NCI-H82 treated with DMSO at 0.1 percent for 48 hours (cell line): ENCODE results near the gene PLA2R1.

ENCODE experiments used
- DNase-seq: peaks from one replicate; lab custom pipeline; 2025; ENCODE audit not compliant: unreplicated experiment; lab: John Stamatoyannopoulos, UW

PLA2R1 gene

DNA sequence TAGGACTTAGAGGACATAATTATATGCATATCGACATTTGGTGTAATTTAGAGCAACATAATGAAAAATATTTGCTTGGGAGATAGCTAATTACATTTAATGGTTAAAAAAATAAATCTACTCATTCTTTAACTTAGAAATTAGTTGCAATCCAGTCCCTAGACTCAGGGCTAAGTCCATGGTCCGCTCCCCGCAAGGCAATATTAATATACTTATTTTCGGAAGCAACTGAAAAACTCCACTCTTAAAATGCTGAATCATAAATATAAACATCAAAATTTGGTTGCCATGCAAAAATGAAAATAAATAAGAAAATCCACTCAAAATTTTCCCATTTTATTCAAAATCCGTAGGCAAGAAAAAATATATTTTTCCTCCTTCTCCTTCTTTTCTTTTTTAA is 164.7 kb downstream of the PLA2R1 start:
- no peak for DNase-seq

DNA sequence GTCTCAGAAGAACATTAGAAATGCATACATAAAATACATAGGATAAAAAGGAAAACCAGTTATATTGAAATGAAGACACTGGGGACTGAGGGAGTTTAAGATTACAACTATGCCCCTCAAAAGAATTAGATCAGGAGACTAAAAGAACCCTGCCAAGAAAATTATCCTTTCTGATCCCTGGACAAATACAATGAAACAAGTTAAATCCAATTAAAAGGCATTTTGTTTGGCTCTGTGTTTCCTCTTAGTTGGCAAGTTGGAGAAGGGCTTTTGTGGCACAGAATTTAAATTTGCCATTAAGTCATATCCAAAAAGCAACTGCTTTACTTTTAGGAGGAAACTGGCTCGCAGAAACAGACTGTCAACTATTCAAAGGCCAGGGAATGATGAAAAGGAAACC is 165.3 kb downstream of the PLA2R1 start:
- DNase-seq = peak; percentile 59

DNA sequence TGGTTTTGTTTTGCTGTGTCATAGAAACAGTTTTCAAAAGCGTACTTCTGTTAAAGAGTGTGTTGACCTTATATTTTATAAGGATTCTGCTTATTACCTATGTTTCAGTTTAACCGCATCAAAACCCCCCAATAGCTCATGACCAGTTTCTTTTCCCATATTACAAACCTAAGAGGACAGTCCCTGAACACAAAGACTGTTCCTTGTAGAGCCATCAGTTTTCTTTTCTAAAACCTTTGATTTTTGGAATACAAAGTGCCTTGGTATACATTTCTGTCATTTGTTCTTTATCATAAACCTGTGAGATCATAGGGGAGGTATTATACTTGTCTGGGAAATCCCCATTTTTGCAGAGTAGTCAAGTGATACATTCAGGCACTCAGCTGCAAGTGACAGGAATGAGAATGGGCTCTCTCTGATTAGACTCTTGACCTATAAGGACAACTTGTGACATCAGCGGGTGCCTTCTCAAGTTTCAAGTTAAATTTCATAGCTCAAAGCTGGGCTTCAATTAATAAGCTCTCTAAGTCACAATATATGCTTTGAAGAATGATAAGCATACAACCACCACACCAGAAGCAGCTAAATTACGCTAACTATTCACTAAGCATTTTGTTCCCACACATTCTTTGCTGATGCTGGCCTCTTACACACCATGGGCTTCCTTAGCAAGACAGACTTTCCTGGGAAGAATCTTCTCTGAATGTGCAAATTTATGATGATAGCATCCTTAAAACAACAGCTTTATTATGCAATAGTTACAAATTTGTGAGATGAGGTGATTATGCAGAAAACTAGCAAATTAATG is 167.0 kb downstream of the PLA2R1 start:
- DNase-seq = no peak

DNA sequence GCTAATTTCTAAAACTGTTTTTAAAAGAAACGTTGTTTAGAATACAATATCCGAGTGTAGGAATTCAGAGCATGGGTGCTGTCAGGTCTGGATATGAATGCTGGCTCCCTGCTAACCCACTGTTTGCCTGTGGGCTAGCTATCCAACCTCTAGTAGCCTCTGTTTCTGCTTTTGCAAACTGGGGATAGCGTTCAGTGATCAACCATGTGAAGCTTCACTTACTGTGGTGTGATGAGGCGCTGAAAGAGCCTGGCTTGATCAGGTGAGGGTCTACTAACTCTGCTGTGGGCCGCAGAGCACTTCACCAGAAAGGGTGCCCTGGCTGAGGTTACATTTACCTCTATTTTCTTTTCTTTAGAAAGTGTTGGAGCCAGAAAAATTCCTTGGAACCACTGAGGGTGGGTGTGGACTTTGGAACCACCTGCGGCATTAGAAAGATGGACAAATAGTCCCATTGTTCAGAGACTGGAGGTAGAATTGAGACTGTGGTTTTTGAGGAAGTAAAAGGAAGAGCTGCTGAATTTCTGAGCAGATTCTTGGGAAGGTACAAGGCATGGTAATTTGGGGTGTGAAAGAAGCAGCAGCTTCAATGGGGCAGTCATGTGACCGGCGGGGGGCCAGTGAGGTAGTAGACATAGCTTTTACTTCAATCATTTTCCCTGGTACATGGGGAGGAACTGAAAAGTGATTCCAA is 168.1 kb downstream of the PLA2R1 start:
- no peak for DNase-seq

DNA sequence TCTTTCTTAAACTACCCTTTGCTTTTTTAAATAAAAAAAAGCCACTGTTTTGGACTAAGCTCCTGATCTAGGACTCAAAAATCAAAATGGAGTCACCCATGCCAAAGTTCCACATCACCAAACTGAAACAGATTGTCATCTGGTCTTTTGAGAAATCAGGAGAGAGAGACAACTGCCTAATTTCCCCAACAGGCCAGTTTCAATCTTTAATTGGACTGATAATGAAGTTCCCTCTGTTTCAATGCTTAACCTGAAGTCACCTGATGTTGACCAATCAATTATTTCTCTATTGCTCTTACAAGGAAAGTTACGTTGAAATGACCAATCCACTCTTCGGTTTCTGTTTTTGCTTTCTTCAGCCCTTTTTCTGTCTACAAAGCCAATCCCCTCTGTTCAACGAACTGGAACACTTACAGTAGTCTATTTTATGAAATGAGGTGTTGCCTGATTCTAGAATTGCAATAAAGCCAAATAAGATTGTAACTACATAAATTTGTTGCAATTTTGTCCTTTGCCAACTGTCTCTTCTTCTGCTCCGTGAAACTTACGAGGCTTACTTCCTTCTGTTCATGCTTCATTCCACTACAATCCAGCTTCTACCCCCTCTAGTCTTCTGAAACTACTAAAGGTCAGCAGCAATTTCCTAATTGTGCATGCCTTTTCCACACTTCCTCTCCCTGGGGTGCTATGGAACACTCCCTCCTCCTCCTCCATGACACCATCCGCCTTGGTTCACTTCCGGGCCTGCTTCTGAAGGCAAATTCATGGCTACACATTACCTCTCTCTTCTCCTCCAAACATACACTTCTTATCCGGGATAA is 169.2 kb downstream of the PLA2R1 start:
- no peak for DNase-seq

DNA sequence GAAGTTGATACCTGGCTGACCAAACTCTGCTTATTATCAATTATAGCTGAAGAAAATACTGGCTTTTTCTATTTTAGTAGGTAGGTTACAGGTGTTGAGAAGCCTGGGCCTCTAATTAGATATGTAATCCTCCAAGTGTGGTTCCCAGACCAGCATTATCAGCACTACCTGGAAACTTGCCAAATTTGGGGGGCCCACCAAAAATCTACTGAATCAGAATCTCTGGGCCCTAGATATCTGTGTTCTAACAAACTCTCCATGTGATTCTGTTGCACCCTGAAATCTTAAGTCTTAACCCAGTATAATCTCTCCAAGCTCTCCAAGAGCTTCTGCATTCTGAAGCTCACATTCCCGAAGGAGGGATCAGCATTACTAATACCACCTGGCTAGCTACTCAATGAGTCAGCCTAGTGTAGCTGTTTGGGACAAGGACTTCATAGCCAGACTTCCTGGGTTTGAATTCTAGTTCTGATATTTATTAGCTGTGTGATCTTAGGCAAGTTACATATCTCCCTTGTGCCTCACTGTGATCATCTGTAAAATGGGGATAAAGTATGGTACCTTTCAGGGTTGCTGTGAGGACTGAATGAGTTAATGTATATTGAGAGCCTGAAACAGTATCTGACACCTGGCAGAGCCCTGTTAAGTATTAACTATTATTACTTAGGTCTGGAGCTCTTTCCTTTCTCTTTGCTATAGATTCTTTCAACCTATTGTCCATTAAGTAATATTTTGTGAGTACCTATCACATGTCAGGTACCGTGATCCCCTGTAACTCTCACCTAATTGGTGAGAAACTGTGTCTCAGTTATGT is 170.3 kb downstream of the PLA2R1 start:
- DNase-seq = peak; percentile 47

DNA sequence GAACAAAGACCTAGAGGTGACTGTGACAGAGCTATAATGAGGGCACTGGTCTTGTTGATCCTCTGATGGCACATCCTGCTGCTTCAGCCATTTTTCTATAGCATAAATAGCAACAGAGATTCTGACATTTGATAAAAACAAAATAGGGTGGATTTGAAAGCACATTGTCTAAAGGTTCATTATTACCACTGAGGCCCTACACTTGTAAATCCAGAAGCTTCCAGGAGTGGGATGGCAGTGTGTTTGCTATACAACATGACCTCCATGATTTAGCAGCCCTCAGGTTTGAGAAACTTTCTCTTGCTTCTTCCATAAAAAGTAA is 171.2 kb downstream of the PLA2R1 start:
- no peak for DNase-seq

DNA sequence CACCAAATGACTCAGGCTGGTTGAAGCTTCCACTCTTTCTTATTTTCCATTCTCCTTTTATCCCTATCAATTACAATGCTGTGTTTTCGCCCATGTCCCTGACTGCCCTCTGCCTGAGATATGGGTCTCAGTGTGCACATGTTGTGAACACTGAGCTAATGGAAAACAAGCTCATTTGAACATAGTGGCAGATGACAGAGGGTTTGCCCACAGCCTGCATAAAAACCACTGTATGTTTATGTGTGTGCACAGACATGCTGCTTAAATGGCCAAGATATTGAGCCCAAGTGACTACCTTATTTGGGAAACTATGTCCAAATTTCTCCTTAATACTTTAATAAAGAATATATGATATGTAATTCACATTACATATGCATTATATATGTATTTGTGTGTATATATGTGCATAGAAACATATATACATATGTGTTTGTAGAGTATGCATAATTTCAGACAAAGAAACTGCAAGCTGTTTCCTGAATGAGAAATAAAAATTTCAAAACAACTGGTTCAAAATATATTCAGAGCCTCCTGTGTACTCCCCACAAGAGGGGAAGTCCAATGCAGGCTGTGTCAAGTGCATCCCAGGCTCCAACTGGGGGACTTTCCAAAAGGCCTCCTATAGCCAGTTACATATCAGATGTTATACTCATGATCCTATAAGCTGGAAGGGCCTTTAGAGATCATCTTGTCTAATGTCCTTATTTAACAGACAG is 171.7 kb downstream of the PLA2R1 start:
- peak; percentile 48 for DNase-seq

DNA sequence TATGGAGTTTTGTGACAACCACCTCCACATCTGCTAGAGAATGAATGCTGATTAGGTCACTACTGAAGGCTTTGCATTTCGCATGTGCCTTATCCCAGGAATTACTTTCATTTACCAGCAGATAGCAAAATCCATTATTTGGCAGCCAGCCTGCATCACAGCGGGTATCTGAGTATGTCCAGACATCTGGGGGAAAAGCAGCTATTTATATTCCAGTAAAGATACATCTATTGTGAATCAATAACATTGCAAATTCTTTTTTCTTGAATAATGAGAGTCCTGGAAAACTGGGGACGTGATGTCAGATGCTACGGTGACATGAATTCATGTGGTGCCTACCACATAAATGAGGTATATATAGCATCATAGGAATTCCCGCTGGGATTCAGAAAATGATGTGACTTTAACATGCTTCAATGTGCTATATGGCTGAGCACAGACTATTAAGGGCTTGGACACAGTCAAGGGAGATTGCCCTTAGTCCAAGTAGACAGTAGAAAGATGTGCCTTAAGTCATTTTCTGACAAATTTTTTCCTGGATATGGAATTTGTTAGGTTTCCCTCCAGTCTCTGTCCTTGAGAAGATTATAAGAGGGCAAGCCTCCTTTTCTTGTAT is 180.2 kb downstream of the PLA2R1 start:
- no peak for DNase-seq
